HEK293 (cell line): Measurements from ENCODE around the gene CDH24.

Experiments
- CTCF ChIA-PET: fragments of 350-600 bp; formaldehyde crosslinking; extraction: SDS; loops from one replicate; lab custom pipeline; 2021; ENCODE audit warnings: antibody characterized with exemption; lab: Yijun Ruan, JAX
- POLR2A ChIA-PET: fragments of 300-600 bp; formaldehyde crosslinking; extraction: SDS; loops from one replicate; lab custom pipeline; 2020; ENCODE audit warnings: antibody characterized with exemption, inconsistent platforms; lab: Yijun Ruan, JAX
- H3K27ac ChIP-seq: fragments of 200-500 bp; sonication (Bioruptor generic); 2 replicates; pipeline ENCODE4 v1.5.1; 2014; ENCODE audit warnings: low read depth, low read length, control low read depth, inconsistent platforms; ENCODE audit errors: extremely low read depth
- H3K36me3 ChIP-seq, 2 experiments: fragments of 200-500 bp in 1 of 2; sonication (Bioruptor generic) in 1 of 2; 1 replicate in 1 of 2; 2 replicates in 1 of 2; pipeline ENCODE4 v1.5.1; 2014 to 2017; ENCODE audit warnings: inconsistent platforms in 2 of 2, low read length in 2 of 2; ENCODE audit not compliant: control insufficient read depth in 2 of 2, insufficient read depth in 1 of 2
- H3K4me1 ChIP-seq: fragments of 200-500 bp; sonication (Bioruptor generic); 2 replicates; pipeline ENCODE4 v1.5.1; 2014; ENCODE audit warnings: mild to moderate bottlenecking, low read length, inconsistent platforms; ENCODE audit not compliant: control insufficient read depth, insufficient read depth
- H3K4me3 ChIP-seq: 2 replicates; pipeline ENCODE4 v1.5.1; 2011; ENCODE audit warnings: low read depth, mild to moderate bottlenecking, control low read depth, low read length, moderate library complexity
- H3K9me3 ChIP-seq: fragments of 200-500 bp; sonication (Bioruptor generic); 2 replicates; pipeline ENCODE4 v1.5.1; 2014; ENCODE audit warnings: low read depth, low read length, inconsistent platforms; ENCODE audit not compliant: control insufficient read depth, insufficient read depth
- ELK4 ChIP-seq: IDR thresholded peaks from 2 replicates; pipeline ENCODE4 v1.6.1; 2011; ENCODE audit warnings: mild to moderate bottlenecking, low read depth, low read length, borderline replicate concordance
- KLF1 ChIP-seq: fragments of 450-650 bp; formaldehyde crosslinking; IDR thresholded peaks from 2 replicates; pipeline ENCODE4 v1.5.1; 2016; ENCODE audit warnings: missing biosample characterization, missing genetic modification characterization
- KLF16 ChIP-seq: fragments of 450-650 bp; formaldehyde crosslinking; IDR thresholded peaks from 2 replicates; pipeline ENCODE4 v1.5.1; 2017; ENCODE audit warnings: missing biosample characterization, missing genetic modification characterization
- KLF17 ChIP-seq: fragments of 450-650 bp; formaldehyde crosslinking; IDR thresholded peaks from 2 replicates; pipeline ENCODE4 v1.5.1; 2016; ENCODE audit warnings: missing biosample characterization, missing genetic modification characterization
- KLF8 ChIP-seq: fragments of 450-650 bp; formaldehyde crosslinking; IDR thresholded peaks from 2 replicates; pipeline ENCODE4 v1.5.1; 2016; ENCODE audit warnings: missing biosample characterization, missing genetic modification characterization
- KLF9 ChIP-seq: fragments of 450-650 bp; formaldehyde crosslinking; IDR thresholded peaks from 2 replicates; pipeline ENCODE4 v1.5.1; 2016; ENCODE audit warnings: missing biosample characterization, missing genetic modification characterization, low read depth
- MEIS1 ChIP-seq: sonication (generic); formaldehyde crosslinking; IDR thresholded peaks from 2 replicates; pipeline ENCODE4 v1.8.1; 2022; ENCODE audit warnings: missing genetic modification reagents, mild to moderate bottlenecking, borderline replicate concordance
- MYNN ChIP-seq: fragments of 450-650 bp; formaldehyde crosslinking; IDR thresholded peaks from 2 replicates; pipeline ENCODE4 v1.5.1; 2016; ENCODE audit warnings: missing biosample characterization, missing genetic modification characterization, borderline replicate concordance
- PATZ1 ChIP-seq: fragments of 450-650 bp; formaldehyde crosslinking; IDR thresholded peaks from 2 replicates; pipeline ENCODE4 v1.5.1; 2016; ENCODE audit warnings: missing biosample characterization, missing genetic modification characterization
- PRDM10 ChIP-seq: fragments of 450-650 bp; formaldehyde crosslinking; IDR thresholded peaks from 2 replicates; pipeline ENCODE4 v1.5.1; 2016; ENCODE audit warnings: missing biosample characterization, missing genetic modification characterization
- SP3 ChIP-seq: fragments of 450-650 bp; formaldehyde crosslinking; IDR thresholded peaks from 2 replicates; pipeline ENCODE4 v1.5.1; 2016; ENCODE audit warnings: missing biosample characterization, missing genetic modification characterization
- TCF7L2 ChIP-seq: IDR thresholded peaks from 2 replicates; pipeline ENCODE4 v1.6.1; 2011; ENCODE audit warnings: low read depth, mild to moderate bottlenecking, inconsistent platforms, low read length, moderate library complexity, borderline replicate concordance
- YY1 ChIP-seq: fragments of 450-650 bp; formaldehyde crosslinking; IDR thresholded peaks from 2 replicates; pipeline ENCODE4 v1.5.1; 2018; ENCODE audit warnings: missing biosample characterization, missing genetic modification characterization
- ZBTB49 ChIP-seq: fragments of 450-650 bp; formaldehyde crosslinking; IDR thresholded peaks from 2 replicates; pipeline ENCODE4 v1.5.1; 2016; ENCODE audit warnings: missing biosample characterization, missing genetic modification characterization, low read depth
- ZEB2 ChIP-seq: fragments of 450-650 bp; formaldehyde crosslinking; IDR thresholded peaks from 2 replicates; pipeline ENCODE4 v1.5.1; 2016; ENCODE audit warnings: missing biosample characterization, missing genetic modification characterization
- ZFHX2 ChIP-seq: fragments of 450-650 bp; formaldehyde crosslinking; conservative IDR thresholded peaks from 2 replicates; pipeline ENCODE4 v1.5.1; 2016; ENCODE audit warnings: missing biosample characterization, missing genetic modification characterization
- ZNF114 ChIP-seq: fragments of 450-650 bp; formaldehyde crosslinking; IDR thresholded peaks from 2 replicates; pipeline ENCODE4 v1.5.0; 2017; ENCODE audit warnings: missing biosample characterization, missing genetic modification characterization
- ZNF146 ChIP-seq: fragments of 450-650 bp; formaldehyde crosslinking; IDR thresholded peaks from 2 replicates; pipeline ENCODE4 v1.5.1; 2016; ENCODE audit warnings: missing biosample characterization, missing genetic modification characterization
- ZNF24 ChIP-seq: fragments of 450-650 bp; formaldehyde crosslinking; IDR thresholded peaks from 2 replicates; pipeline ENCODE4 v1.5.1; 2016; ENCODE audit warnings: missing biosample characterization, missing genetic modification characterization
- ZNF521 ChIP-seq: fragments of 450-650 bp; formaldehyde crosslinking; IDR thresholded peaks from 2 replicates; pipeline ENCODE4 v1.5.1; 2017; ENCODE audit warnings: missing biosample characterization, mild to moderate bottlenecking, missing genetic modification characterization
- ZNF600 ChIP-seq: fragments of 450-650 bp; formaldehyde crosslinking; IDR thresholded peaks from 2 replicates; pipeline ENCODE4 v1.5.1; 2016; ENCODE audit warnings: missing biosample characterization, missing genetic modification characterization
- ZNF623 ChIP-seq: fragments of 450-650 bp; formaldehyde crosslinking; IDR thresholded peaks from 2 replicates; pipeline ENCODE4 v1.5.1; 2016; ENCODE audit warnings: missing biosample characterization, missing genetic modification characterization

CDH24 gene

GRCh38 chr14:23097786-23098185 lies 40.5 kb upstream of the CDH24 start:
- Histone ChIP-seq H3K36me3 (peaks cover 8 to 33% of the 10 kb centered on the region in 2 experiments), H3K9me3 (no peaks in the 10 kb centered on the region), H3K4me1 (peaks cover 10% of the 10 kb centered on the region; the same call in 1 of the 2 replicates), H3K27ac (no peak overlapping the region), H3K4me3 (no peak overlapping the region)
- TF ChIP-seq YY1, result no peak
- TF ChIP-seq ZNF146, result peak; percentile 1; the same call in 1 of the 2 replicates
- no peak for TF ChIP-seq TCF7L2
- ChIA-PET POLR2A (no interaction called here), CTCF (interaction anchor here (0.8 to 2.0 kb wide), 3 partner anchors 29 to 112 kb away, joined by 3 to 6 read pairs (median 5); no protein-coding TSS in a partner anchor)

GRCh38 chr14:23095196-23096108 lies 38.1 kb upstream of the CDH24 start, which contains the start of gene C14orf119:
Gene C14orf119, plus strand, starts transcription at chr14:23095505. Its CDS starts 2,154 bp downstream, at chr14:23097659.
- Histone ChIP-seq H3K9me3 (no peaks in the 10 kb centered on the region), H3K4me3 (peak within 1 kb of the TSS; percentile 97), H3K4me1 (peaks cover 10% of the 10 kb centered on the region; the same call in 1 of the 2 replicates), H3K36me3 (peaks cover 28 to 54% of the 10 kb centered on the region in 2 experiments), H3K27ac (peak within 1 kb of the TSS; percentile 92)
- ChIA-PET CTCF (interaction anchor here (0.6 to 3.7 kb wide), 19 partner anchors 14 to 1052 kb away, joined by 3 to 36 read pairs (median 5); partner anchors contain the start of genes CEBPE and RNF31), POLR2A (interaction anchor here (0.6 to 3.3 kb wide), 31 partner anchors 9 to 1046 kb away, joined by 3 to 48 read pairs (median 7); partner anchors contain the start of genes AJUBA, BCL2L2, CIROP and EMC9)
- TF ChIP-seq ZNF623 (tag by site-specific recombination) (no peak), KLF16 (tag by site-specific recombination) (0 out of 2 replicates have a peak, but pooled peaks have one; percentile 26), ELK4 (peak; percentile 46; the same call in 1 of the 2 replicates), MEIS1 (CRISPR knock-in tag) (no peak), ZBTB49 (tag by site-specific recombination) (no peak), PRDM10 (tag by site-specific recombination) (peak; percentile 94), KLF9 (tag by site-specific recombination) (peak; percentile 53), MYNN (no peak), KLF8 (peak; percentile 66; the same call in 1 of the 2 replicates), ZEB2 (0 out of 2 replicates have a peak, but pooled peaks have one; percentile 15), ZNF521 (tag by site-specific recombination) (no peak), ZNF24 (0 out of 2 replicates have a peak, but pooled peaks have one; percentile 24), KLF17 (peak; percentile 47), KLF1 (peak; percentile 39; the same call in 1 of the 2 replicates), ZNF600 (tag by site-specific recombination) (peak; percentile 22; the same call in 1 of the 2 replicates), ZFHX2 (peak; percentile 52), PATZ1 (peak; percentile 90), ZNF114 (tag by site-specific recombination) (no peak), SP3 (tag by site-specific recombination) (peak; percentile 63)
